Vagina (tissue), 2 donors: Measurements from ENCODE around the gene LLGL1. TPM values are rescaled to one million over a fixed set of nuclear protein-coding genes. Genes with fewer than 3 reads are reported as not detected.

Experiments used
- DNase-seq, 2 donors: peaks; one replicate each; pipeline ENCODE4 v3.0.0-alpha.2; 2017; ENCODE audit errors: extremely low spot score in 2 of 2
- H3K27ac ChIP-seq: fragments of 200-600 bp; sonication (generic); one replicate; pipeline ENCODE4 v1.5.1; 2019
- H3K27me3 ChIP-seq: fragments of 200-600 bp; sonication (generic); one replicate; pipeline ENCODE4 v1.5.1; 2019
- H3K36me3 ChIP-seq, 2 donors: fragments of 200-600 bp; sonication (generic); one replicate each; pipeline ENCODE4 v1.5.1; 2017 to 2019
- H3K4me1 ChIP-seq: fragments of 200-600 bp; sonication (generic); one replicate; pipeline ENCODE4 v1.5.1; 2019
- H3K4me3 ChIP-seq, 2 donors: fragments of 200-600 bp; sonication (generic); 1 replicate in 1 of 2; 2 replicates in 1 of 2; pipeline ENCODE4 v1.5.1; 2016 to 2019
- H3K9me3 ChIP-seq: fragments of 200-600 bp; sonication (generic); one replicate; pipeline ENCODE4 v1.5.1; 2019
- POLR2A ChIP-seq, 2 donors: fragments of 450-650 bp; IDR thresholded peaks; one replicate each; pipeline ENCODE4 v1.6.1; 2017; ENCODE audit warnings: antibody characterized with exemption in 2 of 2, mild to moderate bottlenecking in 2 of 2, moderate library complexity in 2 of 2
- POLR2AphosphoS5 ChIP-seq, 2 donors: sonication (generic); formaldehyde crosslinking; IDR thresholded peaks; one replicate each; pipeline ENCODE4 v1.9.0; 2017; ENCODE audit warnings: antibody characterized with exemption in 2 of 2, mild to moderate bottlenecking in 2 of 2, low read depth in 1 of 2; ENCODE audit not compliant: insufficient read depth in 1 of 2
- intact Hi-C: fragments of 100-400 bp; cut with DNase I; formaldehyde crosslinking; loops from one replicate; pipeline ENCODE4 v1.15.1; 2023
- total RNA-seq: library from RNA; depleted of rRNA; stranded (reverse); fragments of >200 nt; gene quantifications from one replicate; pipeline ENCODE4 v1.2.3, GENCODE V29; 2016
- TF ChIP-seq, protein P1 (sequence below), 3 experiments: fragments of 450-650 bp in 2 of 3; fragments of 200-600 bp in 1 of 3; sonication (generic) in 1 of 3; IDR thresholded peaks; one replicate each; pipeline ENCODE4 v1.5.1; 2017 to 2019; ENCODE audit warnings: antibody characterized with exemption in 3 of 3, mild to moderate bottlenecking in 2 of 3, moderate library complexity in 2 of 3

Gene LLGL1
- total RNA-seq, 1 donor from 2014 or later, result 27.7 TPM

DNA sequence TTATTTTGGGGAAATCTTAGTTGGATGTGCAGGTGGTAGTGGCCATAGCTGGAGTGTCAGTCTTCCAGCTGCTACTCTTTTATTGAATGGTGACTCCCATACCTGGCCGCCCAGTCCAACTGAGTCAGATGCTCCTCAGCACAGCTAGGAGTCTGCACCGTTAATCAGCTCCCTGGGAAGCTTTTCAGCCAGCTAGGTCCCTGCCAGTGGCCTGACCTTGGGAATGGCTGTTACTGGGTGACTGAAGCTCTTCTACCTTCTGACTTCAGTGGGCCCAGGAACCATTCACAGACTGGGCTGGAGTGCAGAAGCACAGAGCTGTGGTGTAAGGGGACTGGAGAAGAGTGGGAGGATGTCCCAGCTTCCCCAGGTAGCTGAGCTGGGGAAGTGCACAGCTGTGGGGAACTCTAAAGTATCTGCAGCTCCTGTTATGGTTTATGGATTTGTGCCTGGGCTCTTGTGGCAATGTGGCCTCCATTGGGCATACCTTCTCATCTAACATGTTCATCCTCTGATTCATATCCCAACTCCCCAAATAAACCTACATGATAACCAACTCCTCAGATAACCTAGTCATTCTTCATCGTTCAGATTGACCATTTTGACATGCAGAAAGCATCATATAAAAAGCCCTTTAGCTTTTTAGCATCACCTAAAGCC lies 27.8 kb upstream of the LLGL1 start:
- H3K27ac ChIP-seq, result no peak overlapping the region
- H3K36me3 ChIP-seq, result peaks cover 0 to 37% of the 10 kb centered on the region in 2 donors
- no peaks in the 10 kb centered on the region for H3K9me3 ChIP-seq
- H3K4me3 ChIP-seq, result no peak overlapping the region
- peaks cover 68% of the 10 kb centered on the region for H3K4me1 ChIP-seq
- DNase-seq, result no peak
- intact Hi-C loops, result no loop called here
- no peaks in the 10 kb centered on the region for H3K27me3 ChIP-seq
- no peak for TF ChIP-seq POLR2A (IDR thresholded peaks at IDR 0.05)
- no peak for TF ChIP-seq POLR2AphosphoS5 (IDR thresholded peaks at IDR 0.05; ENCODE audit: insufficient read depth in 1 of 2, low read depth in 1 of 2)
- TF ChIP-seq, protein P1, sequence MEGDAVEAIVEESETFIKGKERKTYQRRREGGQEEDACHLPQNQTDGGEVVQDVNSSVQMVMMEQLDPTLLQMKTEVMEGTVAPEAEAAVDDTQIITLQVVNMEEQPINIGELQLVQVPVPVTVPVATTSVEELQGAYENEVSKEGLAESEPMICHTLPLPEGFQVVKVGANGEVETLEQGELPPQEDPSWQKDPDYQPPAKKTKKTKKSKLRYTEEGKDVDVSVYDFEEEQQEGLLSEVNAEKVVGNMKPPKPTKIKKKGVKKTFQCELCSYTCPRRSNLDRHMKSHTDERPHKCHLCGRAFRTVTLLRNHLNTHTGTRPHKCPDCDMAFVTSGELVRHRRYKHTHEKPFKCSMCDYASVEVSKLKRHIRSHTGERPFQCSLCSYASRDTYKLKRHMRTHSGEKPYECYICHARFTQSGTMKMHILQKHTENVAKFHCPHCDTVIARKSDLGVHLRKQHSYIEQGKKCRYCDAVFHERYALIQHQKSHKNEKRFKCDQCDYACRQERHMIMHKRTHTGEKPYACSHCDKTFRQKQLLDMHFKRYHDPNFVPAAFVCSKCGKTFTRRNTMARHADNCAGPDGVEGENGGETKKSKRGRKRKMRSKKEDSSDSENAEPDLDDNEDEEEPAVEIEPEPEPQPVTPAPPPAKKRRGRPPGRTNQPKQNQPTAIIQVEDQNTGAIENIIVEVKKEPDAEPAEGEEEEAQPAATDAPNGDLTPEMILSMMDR (IDR thresholded peaks at IDR 0.05), result no peak

DNA sequence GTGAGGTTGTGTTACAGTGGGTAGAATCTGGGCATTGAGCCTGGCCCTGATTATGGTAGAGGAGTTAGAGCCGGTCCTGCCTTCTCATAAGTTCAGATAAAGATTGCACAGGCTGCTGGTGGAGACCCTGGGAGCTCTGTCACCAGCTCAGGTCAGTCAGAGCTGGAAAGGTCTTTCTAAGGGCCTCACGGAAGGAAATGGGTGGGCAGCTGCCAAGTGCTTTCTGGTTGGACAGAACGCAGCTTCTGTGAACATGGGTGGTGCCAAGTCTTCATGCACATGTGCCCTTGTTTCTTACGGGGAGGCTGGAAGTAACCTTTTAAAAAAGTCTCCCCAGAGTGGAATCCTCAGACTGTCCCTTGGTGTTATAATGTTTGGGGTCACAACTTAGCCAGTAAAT lies 26.9 kb upstream of the LLGL1 start:
- peaks cover 0 to 37% of the 10 kb centered on the region in 2 donors for H3K36me3 ChIP-seq
- H3K9me3 ChIP-seq, result no peaks in the 10 kb centered on the region
- no peak overlapping the region for H3K27ac ChIP-seq
- H3K4me3 ChIP-seq, result no peak overlapping the region
- no peaks in the 10 kb centered on the region for H3K27me3 ChIP-seq
- TF ChIP-seq, protein P1 (IDR thresholded peaks at IDR 0.05), result no peak
- TF ChIP-seq POLR2AphosphoS5 (IDR thresholded peaks at IDR 0.05; ENCODE audit: insufficient read depth in 1 of 2, low read depth in 1 of 2), result no peak
- no peak for TF ChIP-seq POLR2A (IDR thresholded peaks at IDR 0.05)
- no peak for DNase-seq
- intact Hi-C loops, result no loop called here
- peaks cover 59% of the 10 kb centered on the region for H3K4me1 ChIP-seq

DNA sequence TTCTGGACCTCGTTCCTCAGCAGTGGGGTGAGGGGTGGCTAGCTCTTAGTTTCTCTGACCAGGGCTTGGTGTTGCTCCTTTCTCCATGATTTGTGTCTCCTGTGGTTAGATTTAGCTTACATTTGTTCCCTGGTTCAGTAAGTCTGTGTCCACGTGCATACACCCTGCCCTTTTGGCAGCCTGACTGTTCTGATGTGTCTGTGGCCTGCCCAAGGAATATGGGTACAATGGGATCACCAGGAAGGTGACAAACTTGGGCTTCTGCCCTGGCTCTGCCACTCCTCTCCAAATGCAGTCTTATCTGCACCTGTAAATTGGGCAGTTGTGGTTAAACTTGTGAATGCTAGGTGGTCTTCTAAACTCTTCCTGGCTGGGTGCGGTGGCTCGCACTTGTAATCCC lies 24.3 kb upstream of the LLGL1 start:
- intact Hi-C loops, result no loop called here
- Histone ChIP-seq H3K36me3 (peaks cover 0 to 18% of the 10 kb centered on the region in 2 donors), H3K27ac (no peak overlapping the region), H3K4me1 (peaks cover 39% of the 10 kb centered on the region), H3K27me3 (no peaks in the 10 kb centered on the region), H3K4me3 (no peak overlapping the region), H3K9me3 (no peaks in the 10 kb centered on the region)
- no peak for DNase-seq
- TF ChIP-seq POLR2A (IDR thresholded peaks at IDR 0.05) (no peak), POLR2AphosphoS5 (IDR thresholded peaks at IDR 0.05; ENCODE audit: insufficient read depth in 1 of 2, low read depth in 1 of 2) (no peak)
- TF ChIP-seq, protein P1 (IDR thresholded peaks at IDR 0.05), result no peak

DNA sequence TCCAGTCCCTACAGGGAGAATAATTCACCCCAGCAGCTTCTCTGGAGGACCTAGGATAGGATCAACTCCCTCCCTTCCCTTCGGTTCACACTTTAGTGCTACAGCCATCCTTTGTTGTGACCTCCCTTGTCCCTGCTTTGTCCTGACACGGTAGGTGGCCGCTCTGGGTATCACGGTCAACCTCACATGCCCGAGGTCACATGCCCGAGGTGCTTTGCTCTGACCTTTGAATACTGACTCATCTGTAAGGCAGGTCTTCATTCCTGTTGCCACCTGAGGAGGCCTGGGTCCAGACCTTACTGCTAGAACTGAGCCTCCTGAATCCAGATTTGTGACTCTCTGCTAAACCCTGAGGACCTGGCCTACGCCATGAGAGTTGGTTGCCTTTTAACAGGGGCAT lies 22.1 kb upstream of the LLGL1 start:
- no peaks in the 10 kb centered on the region for H3K27me3 ChIP-seq
- H3K27ac ChIP-seq, result no peak overlapping the region
- peaks cover under 1 to 22% of the 10 kb centered on the region in 2 donors for H3K36me3 ChIP-seq
- peaks cover 23% of the 10 kb centered on the region for H3K4me1 ChIP-seq
- H3K9me3 ChIP-seq, result no peaks in the 10 kb centered on the region
- intact Hi-C loops, result no loop called here
- TF ChIP-seq POLR2A (IDR thresholded peaks at IDR 0.05) (no peak), POLR2AphosphoS5 (IDR thresholded peaks at IDR 0.05; ENCODE audit: insufficient read depth in 1 of 2, low read depth in 1 of 2) (no peak)
- TF ChIP-seq, protein P1 (IDR thresholded peaks at IDR 0.05), result no peak
- no peak for DNase-seq
- no peak overlapping the region for H3K4me3 ChIP-seq

DNA sequence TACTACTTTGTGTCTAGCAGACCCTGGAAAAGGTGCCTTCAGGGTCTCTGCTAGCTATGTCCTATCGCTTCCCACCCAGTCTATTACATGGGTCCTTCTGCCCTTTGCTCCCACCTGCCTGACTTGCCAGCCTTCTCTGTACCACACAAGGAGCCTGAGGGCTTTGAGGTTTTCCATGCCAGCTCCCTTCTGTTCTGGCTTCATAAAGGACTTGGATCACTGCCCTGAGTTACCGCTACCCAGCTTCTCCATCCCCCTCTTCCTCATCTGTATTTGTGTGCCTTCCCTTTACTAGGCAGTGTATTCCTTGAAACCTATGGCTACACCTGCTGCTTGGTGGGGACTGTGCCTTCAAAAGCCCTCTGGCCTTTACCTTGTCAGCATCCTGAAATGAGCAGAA lies 19.6 kb upstream of the LLGL1 start:
- no peak overlapping the region for H3K27ac ChIP-seq
- TF ChIP-seq POLR2AphosphoS5 (IDR thresholded peaks at IDR 0.05; ENCODE audit: insufficient read depth in 1 of 2, low read depth in 1 of 2), result no peak
- TF ChIP-seq POLR2A (IDR thresholded peaks at IDR 0.05), result no peak
- TF ChIP-seq, protein P1 (IDR thresholded peaks at IDR 0.05), result no peak
- no peak for DNase-seq
- H3K4me1 ChIP-seq, result peaks cover 5% of the 10 kb centered on the region
- H3K9me3 ChIP-seq, result no peaks in the 10 kb centered on the region
- peaks cover 6 to 47% of the 10 kb centered on the region in 2 donors for H3K36me3 ChIP-seq
- intact Hi-C loops, result no loop called here
- no peak overlapping the region for H3K4me3 ChIP-seq
- H3K27me3 ChIP-seq, result no peaks in the 10 kb centered on the region
